ENCODE results near the gene DDR2.
"Not testable (repeated sequence)": the region's sequence is repeated elsewhere in the genome, so short reads cannot be mapped to it uniquely, and the experiment has no call there.

Gene DDR2

GRCh38 chr1:162788783-162789182 lies 156.5 kb downstream of the DDR2 start:
- DNase-seq, result not testable (repeated sequence)

GRCh38 chr1:162790303-162790984 lies 158.2 kb downstream of the DDR2 start, which contains the start of gene HSD17B7:
TSS of gene HSD17B7 (plus strand) at chr1:162790702. CDS start at chr1:162790801, 99 bp downstream.
- DNase-seq, result peak; percentile 87

GRCh38 chr1:162790985-162791357 lies 158.7 kb downstream of the DDR2 start:
- peak; percentile 33 for DNase-seq

GRCh38 chr1:162794284-162794683 lies 162.0 kb downstream of the DDR2 start:
- not testable (repeated sequence) for DNase-seq

- not testable (repeated sequence) for DNase-seq
Observed at GRCh38 chr1:162796617-162797279, 164.5 kb downstream of the DDR2 start.

- peak; percentile 10 for DNase-seq
Observed at GRCh38 chr1:162799995-162800830, 167.9 kb downstream of the DDR2 start.

GRCh38 chr1:162807503-162807902 lies 175.2 kb downstream of the DDR2 start:
- DNase-seq, result not testable (repeated sequence)

GRCh38 chr1:162812357-162812756 lies 180.1 kb downstream of the DDR2 start:
- DNase-seq, result not testable (repeated sequence)

GRCh38 chr1:162818136-162818535 lies 185.9 kb downstream of the DDR2 start:
- DNase-seq, result not testable (repeated sequence)

GRCh38 chr1:162818666-162819065 lies 186.4 kb downstream of the DDR2 start:
- DNase-seq, result not testable (repeated sequence)

- DNase-seq, result no peak
Observed at GRCh38 chr1:162822391-162823200, 190.3 kb downstream of the DDR2 start.

GRCh38 chr1:162823231-162823630 lies 191.0 kb downstream of the DDR2 start:
- no peak for DNase-seq

- DNase-seq, result no peak
Observed at GRCh38 chr1:162823771-162824525, 191.7 kb downstream of the DDR2 start.

- no peak for DNase-seq
Observed at GRCh38 chr1:162829268-162829667, 197.0 kb downstream of the DDR2 start.

GRCh38 chr1:162832470-162832869 lies 200.2 kb downstream of the DDR2 start:
- DNase-seq, result no peak

- DNase-seq, result no peak
Observed at GRCh38 chr1:162835157-162835899, 203.1 kb downstream of the DDR2 start.

Data from CD4-positive, alpha-beta T cell treated with Interleukin-17A for 1 hour (primary cell).